AML-193 (cell line): ENCODE data around the gene SPATS2.

ENCODE experiments used
- DNase-seq, 2 experiments: peaks; one replicate each; lab custom pipeline; 2025; lab: John Stamatoyannopoulos, UW

Gene SPATS2

DNA sequence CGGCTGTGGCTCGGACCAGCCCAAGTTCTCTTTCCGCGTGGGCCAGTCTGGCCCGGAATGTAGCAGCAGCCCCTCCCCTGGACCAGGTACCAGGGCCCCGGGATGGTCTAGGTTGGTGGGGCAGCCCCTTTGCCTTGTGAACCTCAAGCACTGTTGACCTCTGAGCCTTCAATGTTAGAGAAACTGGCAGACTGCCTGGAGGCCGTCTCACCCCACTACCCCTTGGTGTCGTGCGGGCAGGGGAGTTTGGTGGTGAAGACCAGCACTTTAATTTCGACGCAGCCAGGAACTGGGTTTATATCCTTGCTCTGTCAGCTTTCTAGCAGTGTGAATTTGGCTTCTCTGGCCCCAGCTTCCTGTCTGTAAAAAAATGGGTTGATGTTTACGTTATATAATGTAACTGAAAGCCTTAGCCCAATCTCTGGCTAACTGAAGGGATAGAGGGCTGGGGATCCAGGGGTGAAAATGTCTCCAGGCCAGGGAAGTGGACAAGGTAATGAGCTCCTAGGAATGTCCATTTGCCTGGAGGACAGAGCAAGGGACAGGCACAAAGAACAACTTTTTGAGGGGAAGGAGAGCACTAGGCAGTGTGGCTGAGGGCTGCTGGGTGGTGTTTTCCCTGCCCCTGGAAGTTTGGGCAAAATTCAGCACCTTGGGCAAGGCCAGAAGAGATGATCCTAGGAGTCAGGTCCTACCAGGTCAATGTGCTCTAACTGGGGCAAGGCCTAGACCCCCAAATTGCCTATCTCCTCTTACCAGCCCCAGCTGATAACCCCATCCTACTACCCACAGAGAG is 189.3 kb downstream of the SPATS2 start:
- DNase-seq, result no peak

DNA sequence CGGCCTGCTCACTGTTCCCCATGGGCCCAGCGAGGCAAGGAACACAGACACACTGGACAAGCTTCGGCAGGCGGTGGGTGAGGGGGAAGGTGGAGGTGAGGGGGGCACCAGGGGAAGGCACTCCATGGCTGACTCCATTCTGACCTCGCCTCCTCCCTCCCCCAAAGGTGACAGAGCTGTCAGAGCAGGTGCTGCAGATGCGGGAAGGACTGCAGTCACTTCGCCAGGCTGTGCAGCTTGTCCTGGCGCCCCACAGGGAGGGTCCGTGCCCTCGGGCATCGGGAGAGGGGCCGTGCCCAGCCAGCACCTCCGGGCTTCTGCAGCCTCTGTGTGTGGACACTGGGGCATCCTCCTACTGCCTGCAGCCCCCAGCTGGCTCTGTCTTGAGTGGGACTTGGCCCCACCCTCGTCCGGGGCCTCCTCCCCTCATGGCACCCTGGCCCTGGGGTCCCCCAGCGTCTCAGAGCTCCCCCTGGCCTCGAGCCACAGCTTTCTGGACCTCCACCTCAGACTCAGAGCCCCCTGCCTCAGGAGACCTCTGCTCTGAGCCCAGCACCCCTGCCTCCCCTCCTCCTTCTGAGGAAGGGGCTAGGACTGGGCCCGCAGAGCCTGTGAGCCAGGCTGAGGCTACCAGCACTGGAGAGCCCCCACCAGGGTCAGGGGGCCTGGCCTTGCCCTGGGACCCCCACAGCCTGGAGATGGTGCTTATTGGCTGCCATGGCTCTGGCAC is 190.1 kb downstream of the SPATS2 start:
- no peak for DNase-seq

DNA sequence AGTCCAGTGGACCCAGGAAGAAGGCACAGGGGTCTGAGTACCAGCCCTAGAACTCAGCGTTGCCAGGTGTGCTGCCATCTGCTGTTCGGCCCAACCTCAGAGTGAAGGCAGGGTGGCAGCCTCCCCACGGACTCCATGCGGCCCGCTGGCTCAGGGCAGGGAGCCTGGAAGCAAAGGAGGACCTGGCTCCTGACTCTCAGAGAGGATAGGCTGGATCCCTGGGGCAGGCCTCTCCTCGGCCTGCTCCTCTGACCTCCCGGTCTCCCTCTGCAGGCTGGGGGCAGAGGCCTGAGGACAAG is 190.6 kb downstream of the SPATS2 start:
- no peak for DNase-seq

DNA sequence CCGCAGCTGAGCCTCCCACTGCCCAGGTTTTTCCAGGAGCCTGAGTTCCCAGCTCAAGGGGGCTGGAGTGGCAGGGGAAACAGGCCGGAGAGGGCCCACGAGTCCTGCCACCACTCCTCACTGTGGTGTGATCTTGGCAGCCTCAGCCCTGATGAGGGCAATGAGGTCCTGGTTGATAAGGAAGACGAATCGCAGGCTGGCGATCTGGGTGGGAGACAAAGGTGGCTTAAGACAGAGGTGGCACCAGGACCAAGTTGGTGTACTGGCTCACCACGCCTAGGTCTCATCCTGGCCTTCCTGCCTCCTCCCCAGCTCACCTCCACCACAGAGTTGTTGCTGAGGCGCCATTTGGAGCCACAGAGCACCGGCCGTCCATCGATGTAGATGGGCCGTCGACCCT is 191.3 kb downstream of the SPATS2 start:
- DNase-seq, result no peak

DNA sequence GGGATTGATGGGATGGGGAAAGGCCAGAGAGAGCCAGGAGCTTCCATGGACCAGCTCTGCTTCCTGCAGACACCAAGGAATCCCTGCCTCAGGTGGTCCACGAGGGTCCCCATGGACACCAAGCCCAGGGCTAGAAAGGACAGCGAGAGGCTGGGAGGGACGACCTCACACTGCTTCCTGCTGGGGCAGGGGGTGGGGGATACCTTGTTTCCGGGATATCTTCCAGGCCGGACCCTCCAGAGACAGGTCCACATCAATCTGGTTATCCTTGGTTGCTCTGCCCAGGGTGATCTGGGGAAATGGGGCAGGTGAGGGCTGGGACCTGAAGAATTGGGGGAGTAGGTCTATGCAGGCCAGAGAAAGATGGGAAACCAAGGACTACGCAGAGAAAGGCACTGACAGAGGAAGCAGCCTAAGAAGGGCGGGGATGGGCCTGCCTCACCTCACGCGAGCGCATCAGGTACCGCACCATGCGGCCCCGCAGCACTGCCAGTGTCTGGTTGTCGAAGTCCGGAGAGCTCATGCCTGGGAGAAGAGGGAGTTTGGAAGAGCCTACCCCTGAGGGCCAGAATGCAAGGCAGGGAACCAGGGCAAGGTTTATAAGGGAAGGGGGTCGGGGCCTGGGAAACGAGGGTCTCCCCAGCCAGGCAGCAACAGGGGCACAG is 191.9 kb downstream of the SPATS2 start:
- DNase-seq, result no peak

DNA sequence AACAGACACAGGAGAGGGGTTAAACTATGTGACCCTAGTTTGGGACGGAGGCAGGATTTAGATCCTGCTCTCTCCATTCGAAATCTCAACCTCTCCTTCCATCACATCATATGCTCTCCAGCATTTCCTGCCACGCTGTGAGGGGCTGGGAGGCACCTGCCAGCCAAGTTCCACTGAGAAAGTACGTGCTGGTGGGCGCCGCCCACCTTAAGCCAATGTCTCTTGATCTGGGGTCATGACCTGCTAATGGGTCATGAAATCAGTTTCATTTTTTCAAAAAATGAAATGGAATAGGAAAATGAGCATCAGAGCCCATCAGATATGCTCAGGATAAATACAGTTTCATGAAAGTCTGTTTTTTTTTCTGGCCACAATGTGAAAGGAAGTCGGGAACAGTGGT is 193.4 kb downstream of the SPATS2 start:
- DNase-seq, result no peak

DNA sequence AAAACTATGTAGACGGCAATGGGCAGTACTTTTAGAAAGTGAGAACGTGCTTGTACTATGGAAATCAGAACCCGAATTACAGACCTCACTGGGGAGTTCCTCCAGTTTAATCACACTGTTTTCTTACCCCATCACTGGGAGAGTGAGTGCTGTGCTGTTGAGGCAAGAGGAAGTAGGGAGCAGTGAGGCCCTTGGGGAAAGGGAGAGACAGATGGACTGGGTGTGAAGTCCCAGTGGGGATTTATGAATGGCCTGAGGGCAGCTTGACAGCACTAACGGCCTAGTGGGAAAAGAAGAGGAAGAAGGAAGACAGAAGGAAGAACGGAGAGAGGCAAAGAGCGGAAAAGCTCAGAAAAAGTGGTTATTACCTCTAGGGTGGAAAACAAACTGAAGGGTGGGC is 195.0 kb downstream of the SPATS2 start:
- DNase-seq, result no peak

DNA sequence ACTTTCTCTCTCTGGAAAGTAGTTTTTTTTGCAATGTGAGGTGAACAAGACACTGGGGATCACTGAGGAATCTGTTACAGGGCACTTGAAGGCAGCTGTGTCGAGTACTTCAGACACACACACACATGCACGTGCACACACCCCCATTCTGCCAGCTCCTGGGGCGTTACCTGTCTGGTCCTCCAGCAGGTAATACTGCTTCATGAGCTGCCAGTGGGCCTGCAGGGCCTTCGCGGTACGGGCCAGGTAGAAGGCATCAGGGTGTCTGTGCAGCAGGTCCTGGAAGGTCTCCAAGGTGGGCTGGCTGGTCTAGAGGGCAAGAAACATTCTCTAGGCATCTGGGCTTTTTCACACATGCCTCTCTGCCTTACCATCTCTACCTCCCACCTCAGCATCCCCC is 195.6 kb downstream of the SPATS2 start:
- no peak for DNase-seq

DNA sequence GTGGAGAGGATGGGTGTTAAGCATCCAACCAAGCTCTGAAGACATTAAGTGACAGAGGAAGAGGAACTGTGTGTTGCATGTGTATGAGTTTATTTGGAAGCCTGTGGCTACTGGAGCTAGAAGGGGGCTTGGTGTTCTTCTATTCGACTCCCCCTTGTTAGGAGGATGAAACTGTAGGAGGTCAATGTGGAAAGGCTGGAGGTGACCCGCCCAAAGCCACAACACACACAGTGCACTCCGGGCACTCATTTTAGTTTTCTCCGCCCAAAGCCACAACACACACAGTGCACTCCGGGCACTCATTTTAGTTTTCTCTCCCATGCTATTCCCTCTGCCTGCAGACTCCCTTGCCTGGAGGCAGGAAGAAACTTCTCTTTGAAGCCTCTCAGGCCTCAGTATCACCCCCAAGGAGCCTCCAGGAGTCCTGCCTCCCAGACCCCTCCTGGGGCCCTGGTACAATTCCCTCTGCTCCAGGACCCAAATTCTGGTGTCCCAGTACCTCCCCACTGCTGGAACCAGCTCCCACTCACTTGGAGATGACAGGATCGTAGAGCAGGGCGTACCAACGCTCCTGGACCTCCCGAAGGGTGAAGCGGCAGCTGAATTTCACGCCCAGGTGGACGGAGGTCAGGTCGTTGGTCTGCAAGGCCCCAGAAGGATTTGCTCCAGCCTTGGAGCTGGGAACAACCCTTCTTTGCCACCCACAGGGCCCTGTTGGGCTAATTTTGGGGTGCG is 196.9 kb downstream of the SPATS2 start:
- DNase-seq, result no peak

DNA sequence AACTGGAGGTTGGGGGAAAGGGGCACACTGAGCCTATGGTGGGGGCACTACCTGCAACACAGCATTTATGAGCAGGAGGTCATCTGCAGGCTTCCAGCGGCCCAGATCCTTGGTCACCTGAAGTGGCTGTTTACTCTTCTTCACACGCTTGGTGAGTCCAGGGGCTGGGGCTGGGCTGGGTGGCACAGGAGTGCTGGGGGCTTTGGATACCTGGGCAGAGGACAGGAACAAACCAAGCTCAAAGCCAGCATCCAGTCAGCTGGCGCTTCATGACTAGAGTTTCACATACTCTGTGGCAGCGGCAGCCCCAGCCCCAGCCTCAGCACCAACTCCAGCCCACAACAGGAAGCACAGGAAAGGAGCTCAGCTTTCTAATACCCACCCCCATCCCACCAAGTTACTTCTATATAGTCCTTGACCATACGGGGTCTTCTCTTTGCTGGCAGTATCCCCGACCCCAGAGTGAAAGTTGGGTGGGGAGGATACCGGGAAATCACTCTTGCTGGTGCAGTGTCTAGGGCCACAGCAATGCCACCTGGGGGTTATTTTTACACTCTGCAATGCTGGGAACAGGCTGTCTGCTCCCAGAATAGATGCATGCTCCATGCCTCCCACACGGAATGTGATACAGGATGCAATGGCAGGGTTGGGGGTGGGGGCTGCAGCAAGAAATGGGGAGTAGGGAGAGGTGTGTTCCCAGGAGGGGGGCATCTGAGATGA is 197.6 kb downstream of the SPATS2 start:
- no peak for DNase-seq

DNA sequence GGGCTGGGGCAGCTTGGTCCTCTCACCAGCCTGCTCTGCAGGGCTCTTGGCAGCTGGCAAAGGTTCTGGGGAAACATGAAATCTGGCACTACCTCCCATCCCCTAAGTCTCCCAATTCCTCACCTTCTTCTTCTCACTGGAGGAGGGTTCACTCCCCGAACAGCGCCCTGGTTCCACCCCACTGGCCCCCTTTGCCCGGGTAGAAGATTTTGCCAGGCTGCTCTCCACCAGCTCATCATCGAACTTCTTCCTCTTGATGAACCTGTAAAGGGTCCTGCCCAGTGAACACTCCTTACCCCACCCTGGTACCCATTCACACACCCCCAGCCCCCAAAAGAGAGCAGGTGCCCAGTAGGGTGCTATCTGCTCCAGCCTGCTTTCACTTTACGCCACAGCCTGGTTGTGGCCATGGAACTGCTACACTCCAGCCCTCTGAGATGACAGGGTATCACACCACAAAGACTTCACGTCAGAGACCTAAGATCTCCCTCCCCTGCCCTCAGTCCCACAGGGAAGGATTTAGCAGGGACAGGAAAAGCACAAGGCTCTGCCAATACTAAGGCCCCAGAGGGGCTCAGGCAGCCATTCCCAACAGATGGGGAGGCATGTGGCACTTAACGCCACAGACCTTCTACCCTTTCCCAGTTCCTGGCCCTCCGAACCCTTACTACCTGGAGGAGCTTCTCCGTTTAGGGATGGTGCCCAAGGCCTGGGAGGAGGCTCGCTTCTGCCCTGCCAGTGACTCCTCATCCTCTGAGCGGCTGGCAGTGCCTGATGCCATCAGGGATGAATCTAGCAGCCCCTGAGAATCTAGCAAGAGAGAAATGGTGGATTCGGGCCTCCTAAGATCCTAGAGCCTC is 198.4 kb downstream of the SPATS2 start:
- DNase-seq, result no peak

DNA sequence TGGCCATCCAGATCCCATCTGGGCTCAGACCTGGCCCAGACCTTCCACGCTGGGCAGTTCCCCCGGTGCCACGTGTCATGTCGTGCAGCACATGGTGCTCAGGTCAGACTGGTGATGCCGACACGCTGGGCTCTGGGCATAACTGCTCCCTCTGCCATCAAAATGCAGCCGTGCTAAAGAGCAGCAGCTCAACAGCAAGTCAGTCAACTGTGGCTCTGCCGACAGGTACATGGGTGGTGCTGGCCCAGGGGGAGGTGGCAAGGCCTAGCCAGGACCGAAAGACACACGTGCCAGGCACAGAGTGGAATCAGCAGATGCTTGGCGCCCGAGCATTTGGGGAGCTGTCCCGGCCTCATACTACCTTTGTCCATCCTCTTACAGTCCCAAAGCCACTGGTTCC is 199.1 kb downstream of the SPATS2 start:
- DNase-seq, result no peak

DNA sequence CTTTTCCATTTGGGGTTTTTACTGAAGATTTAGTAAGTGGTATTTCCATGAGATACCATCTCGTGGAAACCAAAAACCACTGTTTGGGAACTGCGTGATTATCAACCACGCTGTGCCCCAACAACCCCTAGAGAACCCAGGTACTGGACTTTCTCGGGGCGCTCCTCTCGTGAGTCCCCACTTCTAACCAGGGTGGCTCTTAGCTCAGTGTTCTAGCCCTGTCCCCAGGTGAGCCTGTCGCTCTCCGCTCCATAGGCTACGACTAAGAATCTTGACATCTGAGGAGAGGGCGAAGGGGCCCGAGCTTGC is 200.0 kb downstream of the SPATS2 start:
- DNase-seq, result no peak

DNA sequence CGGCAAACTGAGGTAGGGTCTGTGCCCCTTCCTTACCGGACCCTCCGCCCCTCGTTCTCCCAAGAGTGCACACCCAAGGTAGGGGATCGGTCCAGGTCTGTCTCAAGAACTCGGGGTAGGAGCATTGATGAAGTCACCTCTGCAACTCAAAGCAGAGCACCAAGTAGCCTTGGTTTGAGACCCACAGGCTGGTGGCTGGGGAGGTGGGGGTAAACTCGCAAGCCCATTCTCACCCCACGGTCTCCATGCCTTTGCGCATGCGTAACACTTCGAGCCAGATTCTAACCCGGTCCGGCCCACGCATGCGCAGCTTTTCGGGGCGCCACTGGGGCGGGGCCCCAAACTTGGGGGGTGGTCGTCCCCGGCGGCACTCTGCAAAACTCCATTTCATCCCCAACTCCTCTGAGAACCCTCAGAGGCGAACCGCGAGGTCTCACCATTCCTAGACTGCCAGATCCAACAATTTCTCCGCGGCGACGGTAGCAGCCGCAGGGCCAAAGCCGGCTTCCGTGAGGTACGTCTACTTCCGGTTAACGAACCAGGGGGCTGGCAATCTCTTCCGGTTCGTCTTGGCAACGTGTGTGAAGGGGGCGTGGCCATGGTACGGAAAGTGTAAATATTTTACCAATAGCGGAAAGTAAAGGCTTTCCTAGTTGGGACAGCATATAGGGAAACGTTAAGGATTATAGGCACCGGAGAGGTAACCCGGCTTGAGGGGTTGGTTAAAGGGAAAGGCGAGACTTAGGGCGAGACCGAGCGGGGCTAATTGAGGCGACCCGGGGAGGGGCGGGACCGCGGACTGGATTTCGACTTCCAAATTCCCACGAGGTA is 200.6 kb downstream of the SPATS2 start, which contains the start of gene MCRS1:
MCRS1 (minus strand) TSS at position 532 of the 831 bp plus-strand sequence. CDS start 1,411 bp downstream, outside the sequence.
- DNase-seq, result peak; percentile 90 to 91

DNA sequence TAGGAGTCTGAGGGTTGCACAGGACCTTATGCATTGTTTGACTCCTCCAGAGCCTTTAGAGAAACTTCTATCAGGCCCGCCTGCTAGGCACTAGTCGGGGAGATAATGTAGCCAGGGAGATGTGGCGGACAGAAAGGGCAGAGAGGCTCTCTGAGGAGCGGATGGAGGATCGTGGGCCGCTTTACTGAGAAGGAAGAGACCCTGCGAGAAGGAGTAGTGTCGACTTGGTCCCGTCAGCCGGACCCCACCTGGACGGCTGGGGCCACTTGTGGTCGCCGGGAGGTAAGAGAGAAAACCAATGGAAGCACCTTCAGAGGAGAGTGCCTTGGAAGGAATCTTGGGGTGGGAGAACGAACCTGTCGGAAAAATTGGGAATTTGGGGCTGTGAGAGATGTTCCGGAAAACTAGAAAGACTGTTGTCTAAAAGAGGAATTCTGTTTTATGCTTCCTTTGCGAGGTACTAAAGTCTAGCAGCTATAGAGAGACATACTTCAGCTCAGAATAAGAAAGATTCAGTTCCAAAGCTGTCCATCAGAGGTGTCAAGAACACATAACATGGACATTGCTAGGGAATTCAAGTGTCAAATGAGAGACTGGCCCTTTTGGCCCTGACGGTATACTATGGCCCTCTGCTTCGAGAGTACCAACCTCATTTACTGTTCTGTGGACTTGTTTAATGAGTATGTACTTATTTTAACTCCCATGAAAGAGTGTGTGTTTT is 201.3 kb downstream of the SPATS2 start:
- DNase-seq, result peak; percentile 37
